Stimulated activated memory B cell treated with anti-CD40 and anti-IgM and Interleukin-4, amounts not matched to agents 10 μg/mL and 1 μg/mL and 100 μg/mL, for 72 hours (primary cell): ENCODE data around the gene NRP1.
"Not testable (repeated sequence)": the region's sequence is repeated elsewhere in the genome, so short reads cannot be mapped to it uniquely, and the experiment has no call there.

ENCODE experiments used
- ATAC-seq: fragments of 150-1000 bp; cut with Tn5 transposase; 2 replicates; pipeline ENCODE4 v1.10.0; 2021
- H3K27ac Mint-ChIP-seq: one replicate; pipeline ENCODE4 v1.8.0; 2022; ENCODE audit warnings: mild to moderate bottlenecking, mixed read lengths
- H3K27me3 Mint-ChIP-seq: one replicate; pipeline ENCODE4 v1.8.0; 2022; ENCODE audit warnings: mixed read lengths
- H3K36me3 Mint-ChIP-seq: one replicate; pipeline ENCODE4 v1.8.0; 2022; ENCODE audit warnings: mixed read lengths
- H3K4me1 Mint-ChIP-seq: one replicate; pipeline ENCODE4 v1.8.0; 2022; ENCODE audit warnings: mixed read lengths
- H3K4me3 Mint-ChIP-seq: one replicate; pipeline ENCODE4 v1.8.0; 2022; ENCODE audit warnings: mild to moderate bottlenecking, moderate library complexity, mixed read lengths
- H3K9me3 Mint-ChIP-seq: one replicate; pipeline ENCODE4 v1.8.0; 2022; ENCODE audit warnings: mixed read lengths

NRP1 gene

DNA sequence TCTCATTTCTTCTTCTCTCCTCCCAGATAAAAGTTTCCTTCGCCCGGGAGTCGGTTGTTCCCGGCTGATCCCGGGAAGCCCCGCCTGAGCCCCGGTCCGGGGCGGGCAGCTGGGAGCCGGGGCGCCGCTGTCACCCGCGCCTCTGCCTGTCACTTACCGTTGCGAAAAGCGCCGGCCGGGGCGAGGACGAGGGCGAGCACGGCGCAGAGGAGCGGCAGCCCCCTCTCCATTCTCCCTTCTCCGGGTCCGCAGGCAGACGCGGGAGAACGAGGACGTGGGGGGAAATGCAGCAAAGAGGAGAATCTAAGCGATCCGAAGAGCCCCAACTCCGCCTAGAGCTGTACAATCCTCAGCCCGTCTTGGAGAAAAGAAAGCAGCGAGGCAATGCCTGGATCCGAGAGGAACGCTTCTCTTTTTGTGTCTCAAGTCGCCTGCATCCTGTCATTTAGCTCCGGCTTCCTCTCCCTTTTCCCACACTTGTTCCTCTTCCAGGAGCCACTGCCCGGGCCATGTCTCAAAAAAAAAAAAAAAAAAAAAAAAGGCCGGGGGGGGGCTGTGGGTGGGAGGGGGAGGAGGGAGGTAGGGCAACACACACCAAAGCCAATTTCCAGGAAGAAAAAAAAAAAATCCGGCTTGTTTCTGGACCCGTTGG lies at the start of gene NRP1:
Gene NRP1, minus strand, starts transcription at position 515 of the 652 bp plus-strand sequence. Its CDS starts 285 bp downstream, at position 230.
- Mint-ChIP-seq H3K27me3 (peaks cover 77% of the 10 kb centered on the region), H3K27ac (no peak within 1 kb of the TSS), H3K9me3 (no peaks in the 10 kb centered on the region), H3K4me3 (peak within 1 kb of the TSS; percentile 66), H3K36me3 (no peaks in the 10 kb centered on the region), H3K4me1 (peaks cover 16% of the 10 kb centered on the region)
- no peak for ATAC-seq

DNA sequence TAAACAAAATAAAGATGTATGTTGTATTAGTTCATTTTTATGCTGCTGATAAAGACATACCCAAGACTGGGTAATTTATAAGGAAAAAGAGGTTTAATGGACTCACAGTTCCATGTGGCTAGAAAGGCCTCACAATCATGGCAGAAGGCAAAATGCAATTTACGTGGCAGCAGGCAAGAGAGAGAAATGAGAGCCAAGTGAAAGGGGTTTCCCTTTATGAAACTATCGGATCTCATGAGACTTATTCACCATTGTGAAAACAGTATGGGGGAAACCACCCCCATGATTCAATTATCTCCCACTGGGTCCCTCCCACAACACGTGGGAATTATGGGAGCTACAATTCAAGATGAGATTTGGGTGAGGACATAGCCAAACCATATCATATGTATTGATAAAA lies 49.7 kb upstream of the NRP1 start:
- not testable (repeated sequence) for H3K9me3 Mint-ChIP-seq, H3K36me3 Mint-ChIP-seq, H3K4me3 Mint-ChIP-seq, H3K27me3 Mint-ChIP-seq, H3K27ac Mint-ChIP-seq, H3K4me1 Mint-ChIP-seq, ATAC-seq

DNA sequence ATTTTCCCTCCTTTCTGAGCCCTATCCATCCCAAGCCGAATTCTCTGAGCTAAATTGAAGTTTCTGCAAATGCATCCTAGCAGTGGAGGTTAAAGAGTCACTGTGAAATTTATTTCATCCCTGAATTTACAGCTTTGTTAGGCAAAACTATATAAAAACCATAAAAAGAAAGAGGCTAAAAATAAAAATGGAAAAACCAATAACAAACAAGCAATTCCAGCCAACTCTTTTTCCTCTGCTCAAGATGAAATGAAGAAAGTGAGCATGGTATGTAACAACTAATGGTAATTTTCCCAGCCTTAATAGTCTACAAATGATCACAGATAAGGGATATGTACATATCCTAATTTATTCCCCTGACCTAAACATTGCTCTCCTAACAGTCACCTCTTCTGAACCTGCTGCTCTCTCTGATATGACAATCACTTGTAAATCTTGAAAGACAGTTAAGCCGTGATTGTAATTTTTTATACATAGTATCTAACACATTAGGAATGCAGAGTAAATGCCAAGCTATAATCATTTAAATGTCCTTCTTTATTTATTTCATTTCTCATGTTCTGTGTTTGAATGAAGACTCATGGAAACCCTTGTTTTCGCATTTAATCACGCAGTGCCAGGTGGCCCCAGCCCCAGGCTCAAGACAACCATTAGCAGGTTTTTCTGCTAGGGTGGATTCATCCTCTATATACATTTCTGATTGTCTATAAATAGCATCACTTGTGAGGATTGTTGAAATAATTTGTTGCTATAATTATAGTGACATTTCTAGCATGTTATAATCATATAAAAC lies 48.6 kb upstream of the NRP1 start:
- no peaks in the 10 kb centered on the region for H3K27me3 Mint-ChIP-seq
- no peak overlapping the region for H3K27ac Mint-ChIP-seq
- ATAC-seq: no peak
- no peak overlapping the region for H3K4me3 Mint-ChIP-seq
- no peaks in the 10 kb centered on the region for H3K4me1 Mint-ChIP-seq
- no peaks in the 10 kb centered on the region for H3K9me3 Mint-ChIP-seq
- H3K36me3 Mint-ChIP-seq: no peaks in the 10 kb centered on the region

DNA sequence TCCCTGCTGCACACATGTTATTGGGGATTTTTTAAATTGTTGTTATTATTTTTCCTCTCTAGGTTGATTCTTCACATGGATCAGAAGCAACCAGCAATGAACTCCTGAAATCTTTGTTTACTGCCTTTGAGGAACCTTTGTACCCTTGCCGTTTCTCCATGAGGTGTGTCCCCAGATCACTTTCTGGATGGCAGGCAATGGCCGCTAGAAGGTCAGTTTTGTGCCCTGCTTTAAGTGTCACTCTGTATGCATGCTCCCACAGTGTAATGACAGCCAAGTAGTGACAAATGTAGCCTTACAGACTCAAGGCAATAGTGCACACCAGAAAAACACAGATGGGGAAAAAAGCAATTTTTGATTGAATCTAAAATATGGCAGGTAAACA lies 47.7 kb upstream of the NRP1 start:
- no peak overlapping the region for H3K4me3 Mint-ChIP-seq
- no peaks in the 10 kb centered on the region for H3K9me3 Mint-ChIP-seq
- ATAC-seq: no peak
- no peaks in the 10 kb centered on the region for H3K36me3 Mint-ChIP-seq
- H3K27me3 Mint-ChIP-seq: no peaks in the 10 kb centered on the region
- no peak overlapping the region for H3K27ac Mint-ChIP-seq
- H3K4me1 Mint-ChIP-seq: no peaks in the 10 kb centered on the region

DNA sequence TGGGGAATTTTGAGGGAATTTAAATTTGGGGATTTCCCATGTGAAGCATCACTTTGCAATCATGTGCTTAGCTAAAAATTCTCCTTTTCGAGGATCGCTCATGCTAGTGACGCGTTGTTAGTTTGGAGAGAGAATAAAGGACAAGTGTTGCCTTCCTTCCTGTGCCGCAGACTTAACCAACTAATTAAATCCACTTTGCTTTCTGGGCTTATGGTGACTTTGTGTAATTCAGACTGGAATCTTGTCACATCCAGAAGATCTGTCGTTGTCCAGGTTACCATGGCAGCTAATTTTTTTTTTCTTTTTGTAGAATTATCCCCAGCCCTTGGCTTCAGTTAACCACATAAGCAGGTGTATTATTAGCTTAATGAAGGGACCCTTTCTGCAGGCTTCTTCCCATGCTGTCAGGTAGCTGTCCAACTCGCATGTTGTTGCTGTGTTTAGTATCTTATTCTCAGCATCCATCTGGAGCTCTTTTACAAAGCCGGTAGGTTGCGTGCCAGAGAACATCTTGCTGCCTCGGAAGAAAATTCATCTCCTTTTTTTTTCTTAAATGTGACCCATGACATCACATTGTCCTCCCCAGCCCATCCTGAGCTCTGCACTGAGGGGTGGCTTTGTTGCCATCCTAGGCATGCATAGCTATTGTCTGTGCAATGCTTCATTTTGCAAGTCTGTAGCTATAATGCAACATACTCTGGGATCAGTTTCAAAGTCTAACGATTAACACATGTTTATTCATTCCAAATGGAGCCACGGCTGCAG lies 47.2 kb upstream of the NRP1 start:
- Mint-ChIP-seq H3K4me3 (no peak overlapping the region), H3K9me3 (no peaks in the 10 kb centered on the region), H3K27me3 (no peaks in the 10 kb centered on the region), H3K27ac (no peak overlapping the region), H3K36me3 (no peaks in the 10 kb centered on the region), H3K4me1 (no peaks in the 10 kb centered on the region)
- ATAC-seq: no peak

DNA sequence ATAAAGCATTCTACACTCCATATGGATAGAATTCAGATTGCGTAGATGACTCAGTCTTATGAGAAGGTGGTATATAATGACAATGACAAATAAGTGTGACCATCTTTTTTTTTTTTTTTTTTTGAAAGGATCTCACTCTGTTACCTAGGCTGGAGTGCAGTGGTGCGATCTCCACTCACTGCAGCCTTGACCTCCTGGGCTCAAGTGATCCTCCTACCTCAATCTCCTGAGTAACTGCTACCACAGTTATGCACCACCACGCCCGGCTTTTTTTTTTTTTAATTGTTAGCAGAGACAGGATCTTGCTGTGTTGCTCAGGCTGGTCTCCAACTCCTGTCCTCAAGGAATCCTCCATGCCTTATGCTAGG lies 43.2 kb upstream of the NRP1 start:
- H3K4me3 Mint-ChIP-seq: no peak overlapping the region
- H3K9me3 Mint-ChIP-seq: peaks cover 2% of the 10 kb centered on the region
- H3K4me1 Mint-ChIP-seq: no peaks in the 10 kb centered on the region
- no peaks in the 10 kb centered on the region for H3K27me3 Mint-ChIP-seq
- no peak for ATAC-seq
- no peak overlapping the region for H3K27ac Mint-ChIP-seq
- H3K36me3 Mint-ChIP-seq: no peaks in the 10 kb centered on the region

DNA sequence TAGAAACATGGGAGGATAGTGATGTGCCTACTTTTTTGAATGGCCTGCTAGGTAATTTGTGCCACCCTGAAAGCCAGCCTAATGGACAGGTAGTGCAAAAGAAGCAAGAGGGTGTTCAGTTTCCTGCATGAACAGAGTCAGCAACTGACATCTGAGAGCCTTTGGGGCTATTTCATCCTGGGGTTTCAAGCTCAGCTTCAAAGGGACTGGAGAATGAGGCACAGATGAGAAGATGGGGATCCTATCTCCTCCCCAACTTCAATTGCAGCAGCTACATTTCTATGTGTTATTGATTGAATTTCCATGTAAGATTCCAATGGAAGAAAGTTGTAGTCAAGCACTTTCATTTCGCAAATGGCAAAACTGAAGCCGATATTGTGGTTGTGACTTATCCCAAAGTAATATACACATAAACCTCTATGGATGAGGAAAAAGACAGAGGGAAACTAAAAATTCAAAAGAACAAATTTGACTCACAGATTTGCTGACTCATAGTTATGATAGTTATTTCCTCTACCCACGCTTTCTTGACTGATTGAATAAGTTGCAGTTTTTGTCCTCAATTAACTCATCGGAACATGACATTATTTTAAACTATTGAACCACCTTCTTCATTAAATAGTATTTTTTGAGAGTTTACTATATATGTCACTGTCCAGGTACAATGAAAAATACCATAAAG lies 42.6 kb upstream of the NRP1 start:
- H3K9me3 Mint-ChIP-seq: peaks cover 2% of the 10 kb centered on the region
- ATAC-seq: no peak
- H3K27me3 Mint-ChIP-seq: no peaks in the 10 kb centered on the region
- no peaks in the 10 kb centered on the region for H3K4me1 Mint-ChIP-seq
- H3K27ac Mint-ChIP-seq: no peak overlapping the region
- no peaks in the 10 kb centered on the region for H3K36me3 Mint-ChIP-seq
- no peak overlapping the region for H3K4me3 Mint-ChIP-seq

DNA sequence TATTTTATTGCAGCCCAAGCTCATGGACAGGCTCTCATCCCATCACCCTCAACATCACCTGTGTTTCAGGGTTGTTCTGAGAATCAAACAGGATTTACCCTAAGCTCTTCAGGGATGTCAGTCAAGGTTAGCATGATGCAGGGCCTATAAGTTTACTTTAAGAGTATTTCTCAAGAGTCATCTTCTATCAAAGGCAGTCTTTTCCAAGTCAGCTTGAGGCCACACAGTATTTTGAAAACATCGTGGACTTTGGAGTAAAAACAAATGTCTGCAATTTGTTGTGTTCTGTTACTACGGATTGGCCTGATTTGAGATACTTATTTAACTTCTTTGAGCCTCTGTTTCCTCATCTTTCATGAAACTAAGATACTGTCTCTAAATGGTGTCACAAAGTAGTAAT lies 42.0 kb upstream of the NRP1 start:
- Mint-ChIP-seq H3K27me3 (no peaks in the 10 kb centered on the region), H3K27ac (no peak overlapping the region), H3K4me3 (no peak overlapping the region), H3K36me3 (no peaks in the 10 kb centered on the region), H3K4me1 (no peaks in the 10 kb centered on the region), H3K9me3 (peaks cover 2% of the 10 kb centered on the region)
- no peak for ATAC-seq

DNA sequence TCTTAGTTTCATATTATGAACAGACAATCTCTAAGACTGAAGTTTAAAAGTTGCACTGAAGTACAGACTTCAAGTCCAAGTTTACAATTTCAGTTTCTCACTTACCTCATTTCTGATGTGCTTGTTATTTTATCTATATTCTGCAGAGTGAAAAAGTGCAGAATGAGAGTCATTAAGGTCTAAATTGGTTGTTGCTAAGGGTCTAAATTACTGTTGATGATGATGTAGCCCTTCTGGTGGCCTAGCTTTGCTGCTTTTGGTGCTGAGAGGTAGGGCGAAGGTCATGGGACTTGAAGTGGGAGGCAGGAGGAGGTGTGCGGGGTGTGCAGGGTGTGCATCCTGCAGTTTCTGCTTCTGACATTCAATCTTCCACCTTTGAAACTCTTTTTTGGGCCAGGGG lies 38.8 kb upstream of the NRP1 start:
- peaks cover 8% of the 10 kb centered on the region for H3K9me3 Mint-ChIP-seq
- no peak overlapping the region for H3K27ac Mint-ChIP-seq
- H3K4me1 Mint-ChIP-seq: no peaks in the 10 kb centered on the region
- no peaks in the 10 kb centered on the region for H3K27me3 Mint-ChIP-seq
- H3K36me3 Mint-ChIP-seq: no peaks in the 10 kb centered on the region
- no peak for ATAC-seq
- no peak overlapping the region for H3K4me3 Mint-ChIP-seq

DNA sequence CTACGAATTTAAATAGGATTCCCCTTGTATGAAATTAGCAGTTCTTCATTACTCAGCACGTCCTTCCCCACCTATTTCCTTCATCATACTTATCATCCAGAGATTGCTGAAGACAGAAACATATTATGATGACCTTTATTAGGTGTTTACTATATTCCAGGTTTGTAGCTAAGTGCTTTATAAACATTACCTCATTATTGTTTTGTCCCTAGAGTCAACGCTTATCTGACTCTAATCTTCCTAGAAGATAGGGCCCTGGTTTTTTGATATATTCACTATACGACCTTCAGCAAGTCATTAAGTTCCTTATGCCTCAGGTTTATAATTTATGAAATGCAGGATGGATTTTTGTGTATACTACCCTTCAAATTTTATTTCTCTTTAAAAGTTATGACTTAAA lies 36.8 kb upstream of the NRP1 start:
- Mint-ChIP-seq H3K27ac (no peak overlapping the region), H3K4me1 (no peaks in the 10 kb centered on the region), H3K4me3 (no peak overlapping the region), H3K27me3 (no peaks in the 10 kb centered on the region), H3K9me3 (peaks cover 10% of the 10 kb centered on the region), H3K36me3 (no peaks in the 10 kb centered on the region)
- ATAC-seq: no peak

DNA sequence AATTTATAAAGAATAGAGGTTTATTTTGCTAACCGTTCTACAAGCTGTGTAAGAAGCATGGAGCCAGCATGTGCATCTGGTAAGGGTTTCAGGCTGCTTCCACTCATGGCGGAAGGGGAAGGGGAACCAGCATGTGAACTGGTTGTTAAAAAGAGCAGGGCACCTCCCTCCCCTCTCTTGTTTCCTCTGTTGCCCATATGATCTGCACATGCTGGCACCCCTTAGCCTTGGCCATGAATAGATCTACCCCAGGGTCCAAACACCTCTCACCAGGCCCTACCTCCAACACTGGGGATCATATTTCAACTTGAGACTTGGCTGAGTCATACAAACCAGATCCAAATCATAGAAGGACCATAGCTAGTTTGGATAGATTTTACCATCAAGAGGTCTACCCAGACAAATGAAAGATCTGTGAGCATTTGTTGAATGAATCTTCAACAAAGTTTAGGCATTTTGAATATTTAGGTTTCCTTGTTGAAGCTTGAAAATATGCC lies 36.0 kb upstream of the NRP1 start:
- Mint-ChIP-seq H3K27me3 (no peaks in the 10 kb centered on the region), H3K27ac (no peak overlapping the region), H3K36me3 (no peaks in the 10 kb centered on the region), H3K9me3 (peaks cover 13% of the 10 kb centered on the region), H3K4me1 (no peaks in the 10 kb centered on the region), H3K4me3 (no peak overlapping the region)
- no peak for ATAC-seq

DNA sequence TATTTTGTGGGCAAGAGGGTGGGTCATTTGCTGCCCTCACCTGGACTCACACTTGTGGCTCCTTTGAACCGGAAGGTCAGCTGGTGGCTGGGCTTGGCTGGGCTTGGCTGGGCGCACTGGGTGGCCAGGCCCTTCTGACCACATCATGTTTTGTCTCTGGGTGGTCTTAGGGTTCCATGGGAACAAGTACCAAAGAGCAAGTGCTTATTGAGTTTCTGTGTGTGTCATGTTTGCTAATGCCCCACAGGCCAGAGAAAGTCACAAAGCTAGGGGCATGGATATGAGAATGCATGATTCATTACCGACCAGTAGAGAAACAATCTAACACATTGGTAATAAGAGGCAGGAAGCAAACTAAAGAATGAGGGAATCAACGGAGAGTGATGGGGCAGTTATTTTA lies 33.6 kb upstream of the NRP1 start:
- H3K27me3 Mint-ChIP-seq: no peaks in the 10 kb centered on the region
- no peak overlapping the region for H3K27ac Mint-ChIP-seq
- H3K4me3 Mint-ChIP-seq: no peak overlapping the region
- no peaks in the 10 kb centered on the region for H3K4me1 Mint-ChIP-seq
- peaks cover 14% of the 10 kb centered on the region for H3K9me3 Mint-ChIP-seq
- no peak for ATAC-seq
- H3K36me3 Mint-ChIP-seq: no peaks in the 10 kb centered on the region

DNA sequence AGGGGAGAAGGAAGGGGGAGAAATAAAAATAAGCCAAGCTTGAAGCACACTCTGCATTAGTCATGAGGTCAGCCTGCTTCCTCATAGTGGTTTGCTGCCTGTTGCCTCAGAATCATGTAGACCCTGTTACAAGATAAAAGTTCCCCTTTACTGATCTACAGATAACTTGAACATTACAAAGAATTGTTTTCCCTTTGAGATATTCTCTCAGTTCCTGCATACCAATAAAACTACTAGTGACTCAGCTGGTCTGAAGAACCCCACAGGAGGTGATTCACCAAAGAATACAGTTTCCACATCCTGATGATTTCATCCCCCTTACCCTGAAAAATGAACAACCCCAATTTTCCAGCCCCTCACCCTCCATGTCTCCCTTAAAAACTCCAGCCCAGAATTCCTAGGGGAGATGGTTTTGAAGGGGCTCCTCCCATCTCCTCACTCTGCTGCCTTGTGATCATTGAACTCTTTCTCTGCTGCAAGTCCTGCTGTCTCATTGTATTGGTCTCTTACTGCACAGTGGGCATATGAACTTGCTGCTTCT lies 31.5 kb upstream of the NRP1 start:
- Mint-ChIP-seq H3K27ac (no peak overlapping the region), H3K4me3 (no peak overlapping the region), H3K27me3 (no peaks in the 10 kb centered on the region), H3K4me1 (no peaks in the 10 kb centered on the region), H3K36me3 (no peaks in the 10 kb centered on the region), H3K9me3 (peaks cover 17% of the 10 kb centered on the region)
- ATAC-seq: no peak

DNA sequence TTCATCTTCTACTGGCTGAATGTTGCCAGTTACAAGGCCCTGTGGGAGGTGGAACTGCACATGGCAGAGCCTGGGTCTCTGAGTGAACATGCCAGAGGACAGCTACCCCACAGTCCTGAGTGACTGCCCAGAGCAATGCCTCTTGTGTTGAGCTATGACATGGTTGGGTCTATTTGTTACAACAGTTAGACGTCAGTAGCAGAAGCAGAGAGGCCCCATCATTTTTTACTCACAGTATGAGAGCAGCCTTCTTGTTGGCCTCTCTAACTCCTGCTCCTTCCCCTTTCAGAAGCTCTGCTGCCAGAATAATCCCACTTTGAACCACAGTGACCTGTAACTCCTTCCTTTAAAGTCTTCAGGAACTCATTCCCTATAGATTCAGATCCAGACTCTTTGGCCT lies 30.8 kb upstream of the NRP1 start:
- Mint-ChIP-seq H3K27ac (no peak overlapping the region), H3K9me3 (peaks cover 17% of the 10 kb centered on the region), H3K4me1 (no peaks in the 10 kb centered on the region), H3K4me3 (no peak overlapping the region), H3K36me3 (no peaks in the 10 kb centered on the region), H3K27me3 (no peaks in the 10 kb centered on the region)
- ATAC-seq: no peak

DNA sequence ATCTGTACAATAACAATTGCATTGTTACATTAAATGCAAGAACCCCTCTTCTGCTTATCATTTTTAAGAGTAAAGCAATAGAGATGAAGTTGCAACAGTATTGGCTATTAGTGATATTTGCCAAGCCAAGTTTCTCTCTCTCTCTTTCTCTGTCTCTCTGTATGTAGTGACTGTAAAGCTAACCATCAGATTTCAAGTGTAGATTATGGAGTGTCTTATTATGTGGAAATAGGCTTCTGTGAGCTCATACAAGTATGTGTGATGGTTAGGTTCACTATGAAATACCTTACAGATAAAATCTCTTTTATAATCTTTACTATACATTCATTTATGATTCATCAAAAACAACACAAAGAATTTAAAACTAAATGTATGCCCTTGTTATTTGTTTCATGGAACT lies 28.6 kb upstream of the NRP1 start:
- no peaks in the 10 kb centered on the region for H3K4me1 Mint-ChIP-seq
- no peaks in the 10 kb centered on the region for H3K36me3 Mint-ChIP-seq
- no peak for ATAC-seq
- no peaks in the 10 kb centered on the region for H3K27me3 Mint-ChIP-seq
- peaks cover 9% of the 10 kb centered on the region for H3K9me3 Mint-ChIP-seq
- H3K27ac Mint-ChIP-seq: no peak overlapping the region
- H3K4me3 Mint-ChIP-seq: no peak overlapping the region
